MV-4-11 (cell line): ENCODE measurements around the gene TCTN3.
"Not testable (repeated sequence)": the region's sequence is repeated elsewhere in the genome, so short reads cannot be mapped to it uniquely, and the experiment has no call there.

Source experiments
- DNase-seq: peaks from one replicate; lab custom pipeline; 2025; lab: John Stamatoyannopoulos, UW

TCTN3 gene

DNA sequence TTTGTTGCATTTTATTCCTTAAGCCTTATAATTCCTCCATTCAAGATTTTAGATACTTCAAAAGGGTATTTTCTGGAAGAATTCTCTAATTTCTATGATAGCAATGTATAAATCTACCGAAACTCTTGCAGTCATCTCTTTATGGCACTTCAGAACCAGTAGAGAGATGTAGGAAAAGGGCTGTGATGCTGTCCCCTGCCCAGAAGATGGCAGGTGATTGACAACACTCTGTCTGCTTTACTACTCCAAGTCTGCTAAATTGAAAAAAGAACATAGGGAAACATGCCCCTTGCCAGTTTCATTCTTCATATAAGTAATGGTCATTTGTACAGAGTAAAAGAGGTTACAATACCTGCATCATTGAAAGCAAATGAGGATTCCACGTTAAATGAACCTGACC lies 5.1 kb downstream of the TCTN3 start:
- DNase-seq, result no peak

DNA sequence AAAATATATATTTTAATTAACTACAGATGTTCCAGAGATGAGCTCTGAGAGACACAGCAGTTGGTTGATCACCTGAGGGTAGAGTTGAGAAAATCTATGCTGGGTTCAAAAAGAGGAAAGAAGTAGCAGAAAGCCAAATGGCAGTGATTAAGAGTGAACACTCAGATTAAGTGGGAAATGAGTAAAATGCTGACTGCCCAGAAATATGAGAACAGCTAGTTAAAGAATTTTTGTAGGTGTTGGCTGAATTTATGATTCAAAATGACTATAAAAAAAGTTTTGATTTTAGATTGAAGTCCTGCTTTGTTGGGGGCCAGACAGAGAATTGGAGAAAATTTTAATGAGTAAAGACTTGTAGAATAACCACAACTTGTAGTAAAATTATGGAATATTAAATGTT lies 9.8 kb downstream of the TCTN3 start:
- DNase-seq, result no peak

GRCh38 chr10:95675403-95676116 lies 18.2 kb downstream of the TCTN3 start:
- DNase-seq, result no peak

- no peak for DNase-seq
These were observed 19.1 kb downstream of the TCTN3 start for GRCh38 chr10:95674643-95675042.

DNA sequence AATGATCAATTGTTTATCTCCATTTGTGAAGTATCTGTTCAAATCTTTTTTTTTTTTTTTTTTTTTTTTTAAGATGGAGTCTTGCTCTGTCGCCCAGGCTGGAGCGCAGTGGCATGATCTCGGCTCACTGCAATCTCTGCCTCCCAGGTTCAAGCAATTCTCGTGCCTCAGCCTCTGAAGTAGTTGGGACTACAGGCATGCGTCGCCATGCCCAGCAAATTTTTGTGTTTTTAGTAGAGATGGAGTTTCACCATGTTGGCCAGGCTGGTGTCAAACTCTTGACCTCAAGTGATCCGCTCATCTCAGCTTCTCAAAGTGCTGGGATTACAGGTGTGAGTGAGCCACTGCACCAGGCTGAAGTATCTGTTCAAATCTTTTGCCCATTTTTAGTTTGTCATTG lies 21.1 kb downstream of the TCTN3 start:
- DNase-seq, result not testable (repeated sequence)

DNA sequence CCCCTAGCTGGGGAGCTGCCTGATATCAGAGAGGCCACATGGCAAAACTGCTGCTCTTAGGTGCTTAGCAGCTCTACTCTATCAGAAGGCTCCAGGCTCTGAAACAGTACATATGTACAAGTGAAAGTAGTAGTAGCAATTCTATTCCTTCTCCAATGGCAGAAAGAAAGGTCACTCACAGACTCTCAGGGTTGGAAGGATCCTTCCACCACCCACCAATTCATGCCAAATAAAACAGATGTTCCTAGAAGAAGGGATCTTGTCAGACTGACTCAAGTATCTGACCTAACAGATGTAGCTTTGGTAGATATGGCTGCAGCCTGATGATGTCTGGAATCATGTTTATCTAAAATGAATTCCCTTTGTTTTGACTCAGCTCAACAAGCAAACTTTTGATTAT lies 29.2 kb downstream of the TCTN3 start:
- no peak for DNase-seq

DNA sequence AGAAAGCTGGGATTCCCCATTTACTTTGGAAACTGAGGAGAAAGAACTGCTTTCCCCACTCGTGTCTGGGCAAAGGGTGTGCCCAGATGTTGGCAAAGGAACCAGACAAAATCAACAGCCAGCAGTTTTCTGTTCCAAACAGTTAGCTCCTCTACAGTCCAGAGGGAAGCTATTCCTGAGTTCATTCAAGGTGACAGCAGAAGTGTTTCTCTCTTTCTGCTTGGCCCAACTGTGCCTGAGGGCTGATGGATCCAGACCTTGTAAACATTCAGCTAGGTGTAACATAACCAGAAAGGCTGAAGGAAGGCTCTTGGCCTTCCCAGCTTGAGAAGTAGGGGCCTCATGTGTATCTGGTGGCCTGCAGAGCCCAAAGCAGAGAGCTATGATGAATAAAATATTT lies 30.2 kb downstream of the TCTN3 start:
- DNase-seq, result no peak

- DNase-seq, result no peak
These were observed 31.9 kb downstream of the TCTN3 start for GRCh38 chr10:95661818-95662217.

- DNase-seq, result no peak
These were observed 33.4 kb downstream of the TCTN3 start for GRCh38 chr10:95660283-95660682.

DNA sequence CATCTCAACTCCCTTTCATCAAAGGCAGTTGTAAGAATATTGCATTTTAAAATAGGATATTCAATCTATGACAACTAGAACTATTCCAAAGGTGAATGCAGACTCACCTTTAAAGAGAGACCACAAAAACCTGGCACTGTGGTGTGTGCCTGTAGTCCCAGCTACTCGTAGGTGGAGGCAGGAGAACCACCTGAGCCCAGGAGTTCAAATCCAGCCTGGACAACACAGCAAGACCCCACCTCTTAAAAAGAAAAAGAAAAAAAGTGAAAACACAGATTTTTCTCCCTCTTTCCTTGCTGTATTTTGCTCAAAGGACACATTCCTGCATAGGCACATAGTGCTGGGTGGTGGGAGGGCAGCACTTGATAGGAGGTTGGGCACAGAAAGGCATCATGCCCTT lies 36.5 kb downstream of the TCTN3 start:
- no peak for DNase-seq

DNA sequence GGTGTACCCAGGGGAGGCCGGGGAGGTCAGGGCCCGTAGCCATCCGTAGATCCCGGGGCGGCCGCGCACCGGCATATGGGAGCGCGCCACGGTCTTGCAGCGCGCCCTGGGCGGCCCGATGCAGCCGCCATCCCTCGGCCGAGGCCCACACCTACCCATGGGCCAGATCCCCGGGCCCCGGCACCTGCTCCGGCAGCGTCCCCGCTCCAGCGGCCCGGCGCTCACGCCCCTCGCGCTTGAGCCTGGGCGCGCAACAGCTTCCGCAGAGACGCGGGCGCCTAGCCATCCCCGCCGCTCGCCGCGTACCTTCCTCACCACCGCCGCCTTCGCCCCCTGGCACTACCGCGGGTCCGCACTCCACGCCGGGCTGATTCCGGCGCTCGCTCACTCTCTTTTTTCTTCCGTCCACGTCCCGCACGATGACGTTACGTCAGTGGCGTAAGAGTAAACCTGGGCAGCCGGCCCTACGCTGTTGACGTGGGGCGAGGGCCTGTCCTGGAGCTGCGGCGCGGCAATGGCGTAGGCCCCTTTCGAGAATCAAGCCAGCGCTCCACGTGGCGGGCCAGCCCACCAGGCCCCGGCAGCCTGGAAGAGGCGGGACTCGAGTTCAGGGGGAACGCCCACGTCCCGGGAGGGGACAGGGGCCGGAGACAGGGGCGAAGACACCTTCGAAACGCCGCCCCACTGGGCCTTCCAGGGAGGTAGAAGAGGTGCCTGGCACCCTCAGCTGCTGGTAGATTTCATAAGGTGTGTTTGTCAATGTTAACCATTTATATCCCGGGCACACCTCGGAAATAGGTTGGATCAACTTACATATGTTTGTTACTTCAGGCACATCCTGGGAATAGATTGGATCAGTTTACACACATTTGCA lies 37.2 kb downstream of the TCTN3 start, which contains the start of gene ALDH18A1:
ALDH18A1 (minus strand) TSS at position 421 of the 874 bp plus-strand sequence. CDS start 3,334 bp downstream, outside the sequence.
- peak; percentile 84 for DNase-seq

- DNase-seq, result peak; percentile 41
These were observed 38.0 kb downstream of the TCTN3 start for GRCh38 chr10:95655571-95656290.

DNA sequence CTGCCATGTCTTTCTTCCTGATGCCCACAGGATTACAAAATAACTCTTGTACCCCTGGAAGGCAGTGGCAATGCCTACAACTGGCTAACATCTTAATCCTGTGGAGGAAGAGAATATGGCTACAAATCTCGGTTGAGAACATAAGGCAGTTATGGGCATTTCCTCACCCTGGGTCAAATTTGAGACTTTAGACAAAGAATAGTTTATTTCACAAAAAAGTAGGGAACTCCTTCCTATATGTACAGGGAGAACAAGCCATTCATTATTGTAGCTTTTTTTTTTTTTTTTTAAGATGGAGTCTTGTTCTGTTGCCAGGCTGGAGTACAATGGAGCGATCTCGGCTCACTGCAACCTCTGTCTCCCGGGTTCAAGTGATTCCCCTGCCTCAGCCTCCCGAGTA lies 39.8 kb downstream of the TCTN3 start:
- DNase-seq, result no peak

GRCh38 chr10:95651346-95652060 lies 42.2 kb downstream of the TCTN3 start:
- no peak for DNase-seq

DNA sequence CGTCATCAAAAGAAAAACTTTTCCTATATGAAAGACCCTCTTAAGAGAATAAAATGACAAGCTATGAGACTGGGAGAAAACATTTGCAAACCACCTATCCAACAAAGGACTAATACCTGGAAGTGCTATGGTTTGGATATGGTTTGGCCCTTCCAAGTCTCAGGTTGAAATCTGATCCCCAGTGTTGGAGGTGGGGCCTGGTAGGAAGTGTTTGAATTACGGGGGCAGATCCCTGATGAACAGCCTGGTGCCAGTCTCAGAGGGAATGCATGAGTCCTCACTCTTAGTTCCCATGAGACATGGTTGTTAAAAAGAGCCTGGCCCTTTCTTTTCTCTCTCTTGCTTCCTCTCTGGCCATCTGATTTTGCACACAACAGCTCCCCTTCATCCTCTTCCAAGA lies 43.5 kb downstream of the TCTN3 start:
- DNase-seq, result no peak

DNA sequence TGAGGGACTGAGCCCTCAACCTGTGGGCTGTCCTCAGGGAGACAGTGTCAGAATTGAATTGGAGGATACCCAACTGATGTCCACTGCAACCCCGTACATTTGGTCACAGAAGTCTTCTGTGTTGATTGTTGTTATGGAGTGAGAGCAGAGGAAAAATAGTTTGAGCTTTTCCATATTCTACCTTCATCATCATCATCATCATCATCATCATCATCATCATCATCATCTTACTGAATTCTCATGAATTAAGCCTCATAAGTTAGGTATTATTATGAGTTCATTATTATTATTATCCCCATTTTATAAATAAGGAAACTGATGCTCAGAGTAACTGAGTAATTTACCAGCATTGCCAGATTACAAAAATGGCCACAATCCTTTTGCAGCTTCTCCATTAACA lies 45.6 kb downstream of the TCTN3 start:
- DNase-seq, result no peak

DNA sequence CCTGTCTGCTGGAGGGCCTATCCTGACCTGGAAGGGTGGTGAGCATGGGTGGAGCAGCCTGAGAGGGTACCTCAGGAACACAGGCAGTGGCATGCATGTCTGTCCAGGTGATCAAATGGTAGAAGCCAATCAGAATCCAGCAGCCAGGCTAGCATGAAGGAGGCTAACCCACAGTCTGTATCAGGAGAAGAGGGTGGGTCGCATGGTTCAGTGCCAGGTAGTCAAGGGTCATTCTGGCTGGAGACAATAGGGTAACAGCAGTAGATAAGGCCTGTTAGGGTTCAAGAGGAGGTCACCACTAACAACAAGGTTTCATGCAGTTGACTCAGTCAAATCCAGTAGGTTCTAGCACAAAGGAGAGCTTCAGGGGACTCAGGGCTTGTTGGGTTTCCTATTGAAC lies 47.6 kb downstream of the TCTN3 start:
- DNase-seq, result no peak

GRCh38 chr10:95644901-95645300 lies 48.8 kb downstream of the TCTN3 start:
- no peak for DNase-seq

GRCh38 chr10:95640891-95641315 lies 52.8 kb downstream of the TCTN3 start:
- DNase-seq, result no peak

DNA sequence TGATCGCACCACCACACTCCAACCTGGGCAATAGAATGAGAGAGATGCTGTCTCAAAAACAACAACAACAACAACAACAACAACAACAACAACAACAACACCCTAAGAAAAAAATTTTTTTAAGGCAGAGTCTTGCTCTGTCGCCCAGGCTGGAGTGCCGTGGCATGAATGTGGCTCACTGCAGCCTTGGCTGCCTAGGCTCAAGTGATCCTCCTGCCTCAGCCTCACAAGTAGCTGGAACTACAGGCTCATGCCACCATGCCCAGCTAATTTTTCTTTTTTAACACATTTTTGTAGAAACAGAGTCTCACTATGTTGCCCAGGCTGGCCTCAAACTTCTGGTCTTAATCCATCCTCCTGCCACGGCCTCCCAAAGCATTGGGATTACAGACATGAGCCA lies 55.8 kb downstream of the TCTN3 start:
- no peak for DNase-seq

DNA sequence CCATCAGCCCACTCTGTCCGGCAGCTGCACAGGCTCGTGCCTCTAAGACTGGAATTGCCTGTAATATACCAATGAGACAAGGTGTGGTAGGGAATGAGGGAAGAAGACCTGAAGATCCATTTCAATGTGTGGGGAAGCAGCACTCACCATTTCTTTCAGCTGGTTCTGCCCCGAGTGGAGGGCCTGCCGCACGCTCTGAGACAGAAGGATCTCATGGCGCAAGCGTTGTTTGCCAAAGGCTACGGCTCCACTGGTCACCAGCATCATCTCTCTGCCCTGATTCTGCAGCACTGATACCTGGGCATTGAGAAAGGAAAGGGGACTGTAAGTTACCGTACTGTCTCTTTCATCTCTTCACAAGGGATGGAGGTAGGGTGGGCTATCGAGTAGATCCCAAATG lies 56.6 kb downstream of the TCTN3 start:
- no peak for DNase-seq

DNA sequence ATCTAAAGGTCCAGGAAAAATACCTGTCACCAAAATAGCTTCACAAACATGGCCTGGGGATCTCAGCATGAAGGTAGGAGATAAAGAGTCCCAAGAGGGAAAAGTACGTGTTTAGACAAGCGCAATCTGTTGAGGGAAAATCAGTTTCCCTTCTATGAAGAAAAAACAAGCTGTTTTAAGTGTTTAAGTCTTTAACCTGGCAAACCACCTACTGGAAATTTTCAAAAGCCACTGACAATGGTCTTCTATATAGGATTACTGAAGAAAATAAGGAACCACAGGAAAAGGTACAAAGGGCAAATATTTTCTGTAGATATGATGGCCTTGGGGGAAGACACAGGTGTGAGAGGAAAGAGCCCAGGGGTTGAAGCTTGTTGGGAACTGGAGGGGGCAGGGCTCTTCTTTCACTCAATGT lies 58.4 kb downstream of the TCTN3 start:
- no peak for DNase-seq
